ENCODE results near the gene HIGD2B.
"Not testable (repeated sequence)": the region's sequence is repeated elsewhere in the genome, so short reads cannot be mapped to it uniquely, and the experiment has no call there.

DNA sequence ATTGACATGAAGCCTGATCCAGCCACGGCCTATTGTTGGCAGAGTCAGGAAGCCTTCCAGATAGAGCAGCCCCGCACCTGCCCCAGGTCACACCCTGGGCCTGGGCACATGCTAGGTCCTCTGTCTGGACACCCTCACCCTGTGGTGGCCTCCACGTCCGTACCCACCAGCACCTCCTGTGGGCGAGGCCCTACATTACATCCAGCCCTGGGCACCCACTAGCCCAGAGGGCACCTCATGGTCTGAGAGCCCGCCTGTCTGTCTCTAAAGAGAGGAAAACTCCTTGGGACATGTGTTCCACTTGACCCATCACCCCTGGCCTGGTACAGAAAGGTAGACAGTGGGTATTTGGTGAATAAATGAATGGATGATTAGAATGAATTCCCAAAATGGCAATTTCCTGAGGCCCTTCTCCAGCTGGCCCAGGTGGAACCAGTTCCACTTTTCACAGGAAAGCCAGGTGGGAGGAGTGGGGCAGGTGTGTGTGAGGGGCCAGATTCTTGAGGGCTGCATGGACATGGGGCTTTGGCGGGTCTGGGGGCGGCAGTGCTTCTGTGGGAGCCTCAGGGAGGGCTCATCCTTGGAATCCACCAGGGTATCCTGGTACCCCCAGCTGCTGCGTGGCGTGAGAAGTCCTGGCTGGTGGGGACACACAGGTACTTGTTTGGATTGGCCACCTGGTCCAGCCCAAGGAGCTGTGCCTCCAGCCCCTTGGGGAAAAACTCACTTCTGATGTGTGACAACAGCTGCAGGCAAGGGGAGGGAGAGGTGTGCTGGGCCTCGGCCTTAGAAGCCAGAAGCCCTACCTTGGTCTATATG is 57.5 kb downstream of the HIGD2B start:
- TF ChIP-seq, protein P1, sequence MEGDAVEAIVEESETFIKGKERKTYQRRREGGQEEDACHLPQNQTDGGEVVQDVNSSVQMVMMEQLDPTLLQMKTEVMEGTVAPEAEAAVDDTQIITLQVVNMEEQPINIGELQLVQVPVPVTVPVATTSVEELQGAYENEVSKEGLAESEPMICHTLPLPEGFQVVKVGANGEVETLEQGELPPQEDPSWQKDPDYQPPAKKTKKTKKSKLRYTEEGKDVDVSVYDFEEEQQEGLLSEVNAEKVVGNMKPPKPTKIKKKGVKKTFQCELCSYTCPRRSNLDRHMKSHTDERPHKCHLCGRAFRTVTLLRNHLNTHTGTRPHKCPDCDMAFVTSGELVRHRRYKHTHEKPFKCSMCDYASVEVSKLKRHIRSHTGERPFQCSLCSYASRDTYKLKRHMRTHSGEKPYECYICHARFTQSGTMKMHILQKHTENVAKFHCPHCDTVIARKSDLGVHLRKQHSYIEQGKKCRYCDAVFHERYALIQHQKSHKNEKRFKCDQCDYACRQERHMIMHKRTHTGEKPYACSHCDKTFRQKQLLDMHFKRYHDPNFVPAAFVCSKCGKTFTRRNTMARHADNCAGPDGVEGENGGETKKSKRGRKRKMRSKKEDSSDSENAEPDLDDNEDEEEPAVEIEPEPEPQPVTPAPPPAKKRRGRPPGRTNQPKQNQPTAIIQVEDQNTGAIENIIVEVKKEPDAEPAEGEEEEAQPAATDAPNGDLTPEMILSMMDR (IDR thresholded peaks at IDR 0.05; ENCODE audit: poor library complexity), result not testable (repeated sequence)
- TF ChIP-seq EZH2 (IDR thresholded peaks at IDR 0.05; ENCODE audit: borderline replicate concordance), result not testable (repeated sequence)

Data from hepatocyte (in vitro differentiated cells).